K562 (cell line): ENCODE measurements around the gene RAI1. TPM values are rescaled to one million over a fixed set of nuclear protein-coding genes. Genes with fewer than 3 reads are reported as not detected.

Source experiments
- CBX2 ChIP-seq: fragments of 200-600 bp; sonication (generic); IDR thresholded peaks from one replicate; pipeline ENCODE4 v1.6.1; 2012; ENCODE audit warnings: mild to moderate bottlenecking, low read length, inconsistent platforms; ENCODE audit not compliant: insufficient read depth, poor library complexity, severe bottlenecking
- CSDE1 ChIP-seq, 2 experiments: fragments of 450-650 bp; IDR thresholded peaks; 2 replicates each; pipeline ENCODE4 v1.6.1; 2016; ENCODE audit warnings: mild to moderate bottlenecking in 1 of 2
- DLX4 ChIP-seq: fragments of 250-450 bp; sonication (Bioruptor Pico); IDR thresholded peaks from 2 replicates; pipeline ENCODE4 v1.6.1; 2021; ENCODE audit warnings: mild to moderate bottlenecking
- ELF2 ChIP-seq: fragments of 250-450 bp; sonication (Bioruptor Pico); IDR thresholded peaks from 2 replicates; pipeline ENCODE4 v1.5.0; 2021; ENCODE audit warnings: mild to moderate bottlenecking
- EP400 ChIP-seq: fragments of 450-650 bp; IDR thresholded peaks from 2 replicates; pipeline ENCODE4 v1.6.1; 2017; ENCODE audit warnings: antibody characterized with exemption, mild to moderate bottlenecking, moderate library complexity
- FOSL1 ChIP-seq: fragments of 200-800 bp; sonication (Bioruptor generic); conservative IDR thresholded peaks from 2 replicates; pipeline ENCODE4 v1.6.1; 2016; ENCODE audit warnings: missing genetic modification characterization, missing compliant biosample characterization
- GATA2 ChIP-seq: sonication (generic); formaldehyde crosslinking; IDR thresholded peaks from 2 replicates; pipeline ENCODE4 v1.4.0; 2020; ENCODE audit warnings: mild to moderate bottlenecking, missing genetic modification reagents
- GATAD2A ChIP-seq: fragments of 450-650 bp; IDR thresholded peaks from 2 replicates; pipeline ENCODE4 v1.6.1; 2017
- HDAC1 ChIP-seq, 2 experiments: fragments of 450-650 bp; IDR thresholded peaks; 2 replicates each; pipeline ENCODE4 v1.6.1; 2016 to 2017; ENCODE audit warnings: inconsistent platforms in 1 of 2, mild to moderate bottlenecking in 1 of 2, moderate library complexity in 1 of 2
- HDAC2 ChIP-seq: fragments of 450-650 bp; IDR thresholded peaks from 2 replicates; pipeline ENCODE4 v1.6.1; 2016; ENCODE audit warnings: mild to moderate bottlenecking
- JUND ChIP-seq, 2 experiments: IDR thresholded peaks; 2 replicates in 1 of 2; 3 replicates in 1 of 2; pipeline ENCODE4 v1.6.1; 2011; ENCODE audit warnings: borderline replicate concordance in 2 of 2, low read depth in 2 of 2, low read length in 2 of 2, improper control_type of control experiment in 1 of 2, missing biosample characterization in 1 of 2, missing genetic modification characterization in 1 of 2, missing genetic modification reagents in 1 of 2
- MED1 ChIP-seq: sonication (generic); formaldehyde crosslinking; IDR thresholded peaks from 2 replicates; pipeline ENCODE4 v1.8.1; 2023; ENCODE audit warnings: missing genetic modification reagents, borderline replicate concordance
- NCOA1 ChIP-seq: fragments of 450-650 bp; IDR thresholded peaks from 2 replicates; pipeline ENCODE4 v1.6.1; 2016; ENCODE audit warnings: low read depth
- NCOR1 ChIP-seq: fragments of 450-650 bp; IDR thresholded peaks from 2 replicates; pipeline ENCODE4 v1.6.1; 2016; ENCODE audit warnings: mild to moderate bottlenecking, moderate library complexity
- SMAD1 ChIP-seq: fragments of 150-350 bp; IDR thresholded peaks from 2 replicates; pipeline ENCODE4 v1.6.1; 2014; ENCODE audit warnings: low read length, low read depth; ENCODE audit not compliant: partially characterized antibody
- SREBF2 ChIP-seq: sonication (generic); formaldehyde crosslinking; IDR thresholded peaks from 2 replicates; pipeline ENCODE4 v1.4.0; 2020; ENCODE audit warnings: mild to moderate bottlenecking, missing genetic modification reagents
- TAF15 ChIP-seq: fragments of 200-400 bp; formaldehyde crosslinking; IDR thresholded peaks from 2 replicates; pipeline ENCODE4 v1.6.1; 2017; ENCODE audit warnings: mild to moderate bottlenecking, low read depth, low read length, moderate library complexity
- TAF7 ChIP-seq: fragments of 450-650 bp; IDR thresholded peaks from 2 replicates; pipeline ENCODE4 v1.6.1; 2016; ENCODE audit warnings: missing genetic modification characterization, missing compliant biosample characterization
- TRIM25 ChIP-seq: fragments of 450-650 bp; IDR thresholded peaks from 2 replicates; pipeline ENCODE4 v1.7.0; 2016; ENCODE audit warnings: borderline replicate concordance
- VEZF1 ChIP-seq: fragments of 200-800 bp; sonication (Bioruptor generic); IDR thresholded peaks from 2 replicates; pipeline ENCODE4 v1.6.1; 2017; ENCODE audit warnings: missing genetic modification characterization, missing compliant biosample characterization
- ZBED1 ChIP-seq: IDR thresholded peaks from 2 replicates; pipeline ENCODE4 v1.6.1; 2014
- ZFPM2 ChIP-seq: fragments of 250-450 bp; sonication (Bioruptor Pico); IDR thresholded peaks from 2 replicates; pipeline ENCODE4 v1.5.1; 2022; ENCODE audit warnings: mild to moderate bottlenecking
- ZKSCAN1 ChIP-seq: fragments of 150-350 bp; IDR thresholded peaks from 2 replicates; pipeline ENCODE4 v1.6.1; 2016; ENCODE audit warnings: low read depth, low read length
- ZNF134 ChIP-seq: fragments of 250-450 bp; sonication (Bioruptor Pico); conservative IDR thresholded peaks from 2 replicates; pipeline ENCODE4 v1.4.0; 2020
- ZNF24 ChIP-seq: fragments of 450-650 bp; IDR thresholded peaks from 2 replicates; pipeline ENCODE4 v1.6.1; 2016
- polyA plus RNA-seq, 8 experiments: library from polyadenylated mRNA; depleted of rRNA in 4 of 8; stranded (reverse) in 5 of 8; unstranded in 3 of 8; fragments of >200 nt; fragmentation: Nextera tagmentation in 2 of 8; fragmentation: Illumina TruSeq in 1 of 8; extraction: Ambion mirVana in 2 of 8; extraction: Trizol in 1 of 8; gene quantifications; 2 replicates each; pipeline versions ENCODE4 v1.2.1 to v1.2.3, GENCODE V29; 2011 to 2014; ENCODE audit warnings: inconsistent platforms in 1 of 8, missing spikeins in 1 of 8
- total RNA-seq, 7 experiments: library from RNA; depleted of rRNA in 6 of 7; stranded (reverse); fragments of >200 nt in 6 of 7; fragmentation: Illumina TruSeq in 2 of 7; extraction: Trizol in 2 of 7; gene quantifications; 2 replicates each; pipeline versions ENCODE4 v1.2.1 to v1.2.3, GENCODE V29; 2011 to 2021; ENCODE audit warnings: low replicate concordance in 1 of 7
- TF ChIP-seq, protein P1 (sequence below): fragments of 450-650 bp; formaldehyde crosslinking; IDR thresholded peaks from 2 replicates; pipeline ENCODE4 v1.4.0; 2020; ENCODE audit warnings: mild to moderate bottlenecking, moderate library complexity

The RAI1 gene
- total and polyA plus RNA-seq, 9 of the 15 experiments (the other 6 are each of a cell fraction or from before 2014, with no cell fraction given) = 0.68 to 19.9 (median 5.5) TPM

- no peak for TF ChIP-seq DLX4 (CRISPR knock-in tag)
- TF ChIP-seq ZFPM2 (CRISPR knock-in tag) = no peak
- no peak for TF ChIP-seq NCOA1
- TF ChIP-seq ZBED1 = no peak
- peak; percentile 63; the same call in 1 of the 2 replicates for TF ChIP-seq NCOR1
- no peak for TF ChIP-seq TAF15
- TF ChIP-seq, protein P1, sequence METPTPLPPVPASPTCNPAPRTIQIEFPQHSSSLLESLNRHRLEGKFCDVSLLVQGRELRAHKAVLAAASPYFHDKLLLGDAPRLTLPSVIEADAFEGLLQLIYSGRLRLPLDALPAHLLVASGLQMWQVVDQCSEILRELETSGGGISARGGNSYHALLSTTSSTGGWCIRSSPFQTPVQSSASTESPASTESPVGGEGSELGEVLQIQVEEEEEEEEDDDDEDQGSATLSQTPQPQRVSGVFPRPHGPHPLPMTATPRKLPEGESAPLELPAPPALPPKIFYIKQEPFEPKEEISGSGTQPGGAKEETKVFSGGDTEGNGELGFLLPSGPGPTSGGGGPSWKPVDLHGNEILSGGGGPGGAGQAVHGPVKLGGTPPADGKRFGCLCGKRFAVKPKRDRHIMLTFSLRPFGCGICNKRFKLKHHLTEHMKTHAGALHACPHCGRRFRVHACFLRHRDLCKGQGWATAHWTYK (CRISPR knock-in tag) = no peak
- 0 out of 4 replicates have a peak, but pooled peaks of 1 of the 2 experiments have one; percentile 36 for TF ChIP-seq HDAC1 (IDR thresholded peaks at IDR 0.05)
- no peak for TF ChIP-seq SREBF2
- no peak for TF ChIP-seq GATAD2A
- TF ChIP-seq MED1 (CRISPR knock-in tag) = no peak
- TF ChIP-seq GATA2 (CRISPR knock-in tag) = 0 out of 2 replicates have a peak, but pooled peaks have one; percentile 25
- no peak for TF ChIP-seq TAF7 (tag)
- TF ChIP-seq SMAD1 = no peak
- TF ChIP-seq ZNF24 = no peak
- no peak for TF ChIP-seq JUND (IDR thresholded peaks at IDR 0.05; ENCODE audit: borderline replicate concordance, low read depth, low read length)
- TF ChIP-seq JUND (tag; IDR thresholded peaks at IDR 0.05; ENCODE audit: borderline replicate concordance, low read depth, low read length) = 0 out of 3 replicates have a peak, but pooled peaks have one; percentile 52
- peak; percentile 9; the same call in 1 of the 2 replicates for TF ChIP-seq HDAC2
- TF ChIP-seq EP400 = peak; percentile 13; the same call in 1 of the 2 replicates
- no peak for TF ChIP-seq CBX2
- no peak for TF ChIP-seq ELF2 (CRISPR knock-in tag)
- no peak for TF ChIP-seq VEZF1 (CRISPR knock-in tag)
- no peak for TF ChIP-seq CSDE1 (IDR thresholded peaks at IDR 0.05)
- peak; percentile 69; the same call in 1 of the 2 replicates for TF ChIP-seq ZNF134 (CRISPR knock-in tag)
- TF ChIP-seq TRIM25 = no peak
- TF ChIP-seq FOSL1 (tag) = peak; percentile 39
- no peak for TF ChIP-seq ZKSCAN1
These were observed 143.0 kb downstream of the RAI1 start (continued) for GRCh38 chr17:17824119-17824782.
